HL-60 (cell line): Measurements from ENCODE around the gene MYEF2.

Source experiments
- CTCF ChIP-seq: IDR thresholded peaks from one replicate; pipeline ENCODE4 v1.5.1; 2011; ENCODE audit warnings: low read length, control low read depth, inconsistent platforms; ENCODE audit not compliant: insufficient read depth
- POLR2AphosphoS5 ChIP-seq: IDR thresholded peaks from 2 replicates; pipeline ENCODE4 v1.6.1; 2012; ENCODE audit warnings: low read depth

GRCh38 chr15:48087844-48088243, 90.3 kb downstream of the MYEF2 start:
- TF ChIP-seq CTCF (no peak), POLR2AphosphoS5 (no peak)
